ENCODE results near the gene CRAMP1.

The CRAMP1 gene

DNA sequence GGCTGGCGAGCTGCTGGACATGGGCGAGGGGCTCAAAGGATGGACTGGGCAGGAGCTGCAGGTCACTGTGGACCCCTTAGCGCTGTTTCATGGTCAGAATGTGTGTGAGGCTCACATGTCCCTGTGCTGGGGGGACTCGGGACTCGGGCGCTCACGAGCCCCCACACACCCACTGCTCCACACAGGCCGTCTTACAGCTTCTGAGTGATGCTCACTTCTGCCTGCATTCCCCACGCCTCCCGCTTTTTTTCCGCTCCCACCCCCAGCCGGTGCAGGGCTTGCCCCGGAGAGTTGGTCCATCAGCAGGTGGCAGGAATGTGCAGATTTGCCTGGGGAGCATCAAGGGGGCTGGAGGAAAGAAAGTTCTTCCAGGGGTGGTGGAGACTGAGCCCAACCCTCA lies 45.7 kb downstream of the CRAMP1 start:
- DNase-seq = no peak

DNA sequence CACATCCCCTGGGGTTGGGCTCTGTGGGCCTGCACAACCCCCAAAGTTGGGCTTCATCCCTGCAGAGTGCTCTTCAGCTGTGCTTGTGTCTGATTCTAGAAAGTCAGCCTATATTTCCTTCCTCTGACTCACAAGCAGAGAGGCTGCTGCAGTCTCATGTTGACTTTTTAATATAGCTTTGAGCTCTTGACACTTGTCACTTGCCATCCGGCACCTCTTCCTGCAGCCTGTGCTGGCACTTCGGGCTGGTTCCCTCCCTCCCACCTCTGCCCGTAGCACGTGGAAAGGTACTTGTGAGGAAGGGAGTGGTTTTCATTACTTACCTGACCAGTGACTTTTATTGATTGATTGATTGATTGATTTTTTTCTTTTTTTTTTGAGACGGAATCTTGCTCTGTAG lies 46.9 kb downstream of the CRAMP1 start:
- no peak for DNase-seq

- no peak for DNase-seq
These were observed 49.7 kb downstream of the CRAMP1 start for GRCh38 chr16:1661826-1662225.

- no peak for DNase-seq
These were observed 50.4 kb downstream of the CRAMP1 start for GRCh38 chr16:1662543-1662942.

- no peak for DNase-seq
These were observed 53.7 kb downstream of the CRAMP1 start for GRCh38 chr16:1665829-1666228.

- no peak for DNase-seq
These were observed 54.2 kb downstream of the CRAMP1 start for GRCh38 chr16:1666316-1666715.

DNA sequence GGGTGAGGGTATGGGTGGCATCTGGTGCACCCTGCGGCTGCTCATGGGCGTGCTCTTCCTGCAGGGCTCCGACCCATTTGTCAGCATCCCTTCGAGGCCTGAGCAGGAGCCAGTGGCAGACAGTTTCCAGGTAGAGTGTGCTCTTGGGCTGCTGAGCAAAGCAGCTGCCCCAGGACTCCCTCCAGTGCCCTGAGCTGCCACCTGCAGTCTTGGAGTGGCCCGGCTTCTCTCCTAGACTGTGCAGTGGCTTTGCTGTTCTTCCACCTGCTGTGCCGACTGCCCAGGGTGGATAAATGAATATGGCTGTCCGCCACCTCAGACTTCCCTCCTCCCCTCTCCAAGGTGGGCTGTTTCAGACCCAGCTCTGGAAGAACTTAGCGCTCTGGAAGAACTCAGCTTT lies 55.1 kb downstream of the CRAMP1 start:
- DNase-seq = no peak

GRCh38 chr16:1667916-1668315 lies 55.8 kb downstream of the CRAMP1 start:
- DNase-seq = no peak

DNA sequence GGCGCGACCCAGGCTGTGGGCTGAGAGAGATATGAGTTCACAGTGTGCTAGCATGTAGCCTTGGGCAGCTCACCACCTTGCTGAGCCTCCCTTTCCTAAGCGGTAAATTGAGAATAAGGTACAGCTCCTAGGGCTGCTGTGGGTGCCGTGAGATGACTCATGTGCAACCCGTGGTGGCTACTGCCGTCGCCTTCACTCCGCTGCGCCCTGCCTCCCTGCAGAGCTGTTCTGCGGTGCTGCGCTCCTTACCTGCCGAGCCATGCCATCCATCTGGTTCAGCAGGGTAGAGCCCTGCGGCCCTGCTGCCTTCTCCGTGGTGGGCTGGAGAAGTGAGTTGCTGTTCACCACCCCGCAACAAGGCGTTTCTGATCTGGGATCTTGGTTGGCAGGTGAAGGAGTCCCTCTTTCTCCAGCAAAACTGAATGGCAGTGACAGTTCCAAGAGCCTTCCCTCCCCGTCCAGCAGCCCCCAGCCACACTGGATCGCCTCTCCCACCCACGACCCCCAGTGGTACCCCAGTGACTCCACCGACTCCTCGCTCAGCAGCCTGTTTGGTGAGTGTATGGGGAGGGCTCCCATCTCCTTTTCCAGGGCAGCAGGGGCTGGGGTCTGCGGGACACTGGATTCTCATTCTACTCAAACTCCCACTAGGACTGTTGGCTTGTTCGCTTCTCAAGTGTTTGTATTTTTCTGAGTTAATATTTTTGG lies 56.6 kb downstream of the CRAMP1 start:
- DNase-seq = no peak

- no peak for DNase-seq
These were observed 57.5 kb downstream of the CRAMP1 start for GRCh38 chr16:1669698-1670097.

GRCh38 chr16:1670371-1670770 lies 58.2 kb downstream of the CRAMP1 start:
- no peak for DNase-seq

- no peak for DNase-seq
These were observed 58.7 kb downstream of the CRAMP1 start for GRCh38 chr16:1670866-1671265.

- no peak for DNase-seq
These were observed 61.4 kb downstream of the CRAMP1 start for GRCh38 chr16:1673424-1674151.

DNA sequence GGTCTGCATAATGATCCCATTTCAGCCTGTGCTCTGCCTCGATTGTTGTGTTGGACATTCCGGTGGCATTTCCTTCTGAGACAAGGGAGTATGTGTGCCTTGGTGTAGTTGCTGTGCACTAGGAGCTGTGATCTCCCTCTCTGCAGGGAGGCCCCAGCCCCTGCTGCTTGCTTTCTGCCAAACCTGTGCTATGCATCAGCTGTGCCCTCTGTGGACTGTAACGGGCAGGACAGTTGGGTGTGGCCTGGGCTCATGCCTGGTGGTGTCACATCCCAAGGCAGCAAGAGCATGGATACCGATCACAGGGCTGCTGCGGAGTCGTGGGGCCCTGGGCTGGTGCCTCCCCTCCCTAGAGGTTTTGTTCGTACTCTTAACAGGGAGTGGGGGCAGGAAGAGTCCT lies 62.1 kb downstream of the CRAMP1 start:
- DNase-seq = no peak

DNA sequence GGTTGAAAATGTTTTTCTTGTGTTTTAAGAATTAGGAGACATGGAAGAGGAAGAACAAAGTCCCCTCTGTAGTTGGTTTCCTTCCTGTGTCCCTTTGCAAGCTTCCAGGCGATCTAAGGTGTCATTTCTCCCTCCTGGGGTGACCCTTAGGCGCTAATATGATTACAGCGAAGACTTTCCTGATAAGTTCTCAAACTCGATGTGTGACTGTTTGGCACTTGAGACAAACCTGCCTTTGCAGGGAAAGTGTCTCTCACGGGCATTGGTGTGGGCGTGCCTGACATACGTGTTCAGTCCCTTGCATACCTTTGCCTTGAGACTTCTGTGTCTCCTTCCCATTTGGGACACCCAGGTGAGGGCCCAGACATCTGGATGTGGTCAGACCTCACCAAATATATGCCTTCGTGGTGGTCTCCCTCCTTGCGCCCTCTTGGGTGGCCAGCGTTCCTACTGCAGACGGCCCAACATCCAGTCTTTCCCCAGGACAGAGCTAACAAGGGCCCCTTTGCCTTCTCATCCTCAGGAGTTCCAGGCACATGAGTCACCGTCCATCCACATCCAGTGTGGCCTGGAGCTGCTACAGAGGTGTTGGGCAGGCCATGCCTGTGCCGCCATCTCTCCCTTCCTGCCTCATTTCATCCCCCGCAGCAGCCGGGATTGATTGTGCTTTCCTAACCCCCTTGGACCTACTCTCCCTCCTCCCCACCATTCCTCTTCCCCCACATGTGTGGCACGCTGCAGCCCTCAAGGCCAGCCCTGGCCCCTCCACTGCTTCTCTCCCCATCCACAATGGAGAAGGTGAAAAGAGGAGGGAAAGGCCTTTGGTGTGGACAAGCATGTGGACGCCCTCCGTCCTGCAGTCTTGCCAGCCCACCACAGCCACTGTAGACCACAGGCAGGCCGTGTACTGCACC lies 62.8 kb downstream of the CRAMP1 start:
- no peak for DNase-seq

GRCh38 chr16:1676661-1677060 lies 64.5 kb downstream of the CRAMP1 start:
- no peak for DNase-seq

- no peak for DNase-seq
These were observed 65.2 kb downstream of the CRAMP1 start for GRCh38 chr16:1677339-1677738.

- DNase-seq = peak; percentile 98
These were observed 65.9 kb downstream of the CRAMP1 start, which contains the start of gene JPT2 for GRCh38 chr16:1677942-1678499. Gene JPT2 (plus strand): TSS chr16:1678279. CDS start chr16:1678313, 34 bp downstream.

DNA sequence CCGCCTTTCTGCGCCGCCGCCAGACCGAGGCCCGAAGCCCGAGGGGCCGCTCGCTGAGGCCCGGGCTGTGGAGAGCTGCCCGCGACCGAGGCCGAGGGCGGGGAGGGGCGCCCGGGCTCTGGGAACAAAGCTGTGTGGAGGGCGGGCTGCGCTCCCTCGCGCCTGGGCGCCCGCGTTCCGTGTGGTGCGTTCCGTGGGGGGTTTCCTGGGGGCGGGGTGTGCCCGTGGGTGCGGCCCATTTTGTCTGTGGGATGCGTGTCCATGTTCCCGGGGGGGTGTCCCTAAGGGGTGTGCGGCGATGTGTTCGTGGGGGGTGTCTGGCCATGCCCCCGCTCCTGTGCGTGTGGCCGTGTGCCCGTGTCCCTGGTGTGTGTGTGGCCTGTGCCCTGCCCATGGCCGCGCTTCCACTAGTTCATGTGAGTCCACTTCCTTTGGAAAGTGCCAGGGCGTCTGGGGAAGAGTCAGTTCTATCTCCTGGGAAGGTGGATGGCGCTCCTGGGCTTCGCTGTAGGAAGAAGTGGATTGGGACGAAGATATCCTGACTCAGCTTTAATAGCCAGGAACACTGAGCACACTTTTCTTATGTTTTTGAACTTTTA lies 66.4 kb downstream of the CRAMP1 start:
- DNase-seq = peak; percentile 38

DNA sequence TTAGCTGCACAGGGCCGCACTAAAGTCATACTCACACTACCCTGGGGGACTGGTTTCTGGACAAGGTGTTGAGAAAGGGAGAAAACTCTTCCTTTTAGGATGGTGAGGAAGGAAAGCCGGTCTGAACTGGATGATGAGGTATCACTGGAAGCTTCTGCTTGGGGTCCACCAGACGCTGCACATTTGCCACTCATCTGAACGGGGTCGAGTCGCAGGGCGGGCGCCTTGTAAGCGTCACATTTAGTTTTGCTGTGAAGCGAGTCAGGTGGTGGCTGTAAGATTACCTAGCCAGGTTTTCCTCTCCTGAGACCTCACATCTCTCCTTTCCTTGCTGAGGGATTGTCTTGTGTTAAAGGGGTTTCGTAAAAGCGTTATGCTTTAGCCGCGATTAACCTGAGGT lies 68.2 kb downstream of the CRAMP1 start:
- DNase-seq = no peak

DNA sequence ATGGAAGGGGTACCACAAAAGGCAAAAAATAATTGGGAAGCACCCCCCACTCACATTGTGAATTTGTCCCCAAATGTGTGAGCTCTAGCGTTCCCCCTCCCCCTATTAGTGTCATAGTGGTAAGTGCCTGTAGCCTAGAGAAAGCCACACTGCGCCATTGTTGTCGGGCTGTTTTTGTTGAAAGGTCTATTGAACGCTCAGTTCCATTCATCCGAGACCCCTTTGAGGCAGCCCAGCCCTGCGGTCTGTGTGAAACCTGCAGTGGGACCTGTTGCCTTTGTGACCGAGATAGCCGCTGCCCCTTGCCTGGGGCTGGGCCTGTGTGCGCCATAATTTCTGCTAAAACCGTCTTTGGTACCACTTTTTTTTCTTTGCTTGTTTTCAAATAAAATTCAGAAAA lies 68.9 kb downstream of the CRAMP1 start:
- DNase-seq = no peak

DNA sequence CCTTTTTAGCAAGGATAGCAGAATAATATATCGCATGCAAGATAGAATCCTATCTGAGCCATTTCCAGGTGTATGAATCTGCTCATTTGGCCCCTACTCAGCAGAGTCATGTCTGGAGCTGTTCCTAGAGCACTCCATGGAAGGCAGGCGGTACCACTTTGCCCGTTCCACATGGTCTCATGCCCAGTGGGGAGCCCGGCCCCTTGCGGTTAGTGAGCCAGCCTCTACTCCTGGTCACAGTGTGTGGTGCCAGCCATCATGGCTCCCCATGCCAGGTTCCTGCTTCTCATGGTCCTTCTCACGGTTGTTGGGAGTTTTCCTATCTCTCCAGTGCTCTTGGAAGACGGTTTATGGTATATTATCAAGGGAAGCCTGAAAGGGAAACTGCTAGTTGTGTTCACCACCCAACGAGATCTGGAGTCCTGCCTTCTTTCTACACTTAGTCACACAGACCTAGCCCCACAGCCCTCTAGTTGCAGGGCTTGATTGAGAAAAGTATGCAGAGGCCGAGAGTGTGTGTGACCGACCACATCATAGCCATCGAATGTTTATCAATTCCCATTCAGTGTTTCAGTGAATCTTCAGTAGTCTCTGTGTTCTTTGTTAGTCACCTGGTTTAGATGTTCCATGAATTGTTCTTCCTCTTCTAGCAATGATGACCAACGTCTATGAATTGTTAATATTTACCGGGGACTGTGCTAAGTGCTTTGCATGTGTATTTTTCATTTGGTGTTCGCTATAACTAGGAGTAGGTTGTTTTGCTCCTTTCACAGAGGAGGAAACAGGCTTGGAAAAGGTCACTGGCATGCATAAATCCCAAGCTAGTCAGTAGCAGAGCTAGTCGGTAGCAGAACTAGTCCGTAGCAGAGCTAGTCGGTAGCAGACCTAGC lies 75.5 kb downstream of the CRAMP1 start:
- DNase-seq = no peak

All from activated CD4-positive, alpha-beta T cell treated with anti-CD3 and anti-CD28 coated beads, Interleukin-2, Interleukin-6, amounts not matched to agents 100 ng/mL and 50 ng/mL, durations not matched to agents 16 hours and 8 hours (primary cell).